Measurements from ENCODE around the gene PODN. TPM values are rescaled to one million over a fixed set of nuclear protein-coding genes. Genes with fewer than 3 reads are reported as not detected.

The PODN gene
- total RNA-seq, 1 experiment from 2014 or later: 0.23 TPM

GRCh38 chr1:53076721-53077598 lies 14.9 kb downstream of the PODN start:
- Histone ChIP-seq H3K27me3 (ENCODE audit: control insufficient read depth, insufficient read depth, low read length) (no peaks in the 10 kb centered on the region), H3K27ac (ENCODE audit: low read length) (no peak overlapping the region), H3K36me3 (ENCODE audit: control insufficient read depth, insufficient read depth, low read length) (no peaks in the 10 kb centered on the region), H3K4me1 (ENCODE audit: control insufficient read depth, insufficient read depth, low read length) (no peaks in the 10 kb centered on the region), H3K4me3 (ENCODE audit: low read depth in 2 of 2, low read length in 2 of 2) (no peak overlapping the region), H3K9me3 (ENCODE audit: control insufficient read depth, insufficient read depth, low read depth, low read length) (no peaks in the 10 kb centered on the region)
- TF ChIP-seq TCF7L2 (IDR thresholded peaks at IDR 0.05; ENCODE audit: low read depth, low read length) (no peak), CTCF (IDR thresholded peaks at IDR 0.05) (no peak), SIN3A (IDR thresholded peaks at IDR 0.05; ENCODE audit: borderline replicate concordance, insufficient read depth, low read depth, low read length) (no peak), POLR2AphosphoS5 (IDR thresholded peaks at IDR 0.05; ENCODE audit: low read depth, low read length) (no peak), REST (IDR thresholded peaks at IDR 0.05; ENCODE audit: insufficient read depth in 1 of 2, low read depth in 2 of 2, low read length in 1 of 2) (no peak)
- intact Hi-C loops (cut with micrococcal nuclease; ENCODE audit: unreplicated experiment) (no loop called here), in situ Hi-C loops (cut with HindIII; ENCODE audit: low pct_unique_long_range_greater_than_20kb, low sequenced_read_pairs) (no loop called here)
- no TSS peak for BruUV-seq (replicated peaks)
- POLR2A ChIA-PET: interaction anchor here (0.6 kb wide), 1 partner anchor 23 kb away, joined by 3 read pairs; no protein-coding TSS in a partner anchor
- ATAC-seq: no peak
- CTCF ChIA-PET: no interaction called here
- no peak for DNase-seq (ENCODE audit: low read depth, low spot score)

GRCh38 chr1:53077599-53077965 lies 15.6 kb downstream of the PODN start:
- no peak for DNase-seq (ENCODE audit: low read depth, low spot score)
- intact Hi-C loops (cut with micrococcal nuclease; ENCODE audit: unreplicated experiment): no loop called here
- BruUV-seq (replicated peaks): no TSS peak
- CTCF ChIA-PET: no interaction called here
- Histone ChIP-seq H3K27ac (ENCODE audit: low read length) (no peak overlapping the region), H3K4me1 (ENCODE audit: control insufficient read depth, insufficient read depth, low read length) (no peaks in the 10 kb centered on the region), H3K4me3 (ENCODE audit: low read depth in 2 of 2, low read length in 2 of 2) (no peak overlapping the region), H3K9me3 (ENCODE audit: control insufficient read depth, insufficient read depth, low read depth, low read length) (no peaks in the 10 kb centered on the region), H3K27me3 (ENCODE audit: control insufficient read depth, insufficient read depth, low read length) (no peaks in the 10 kb centered on the region), H3K36me3 (ENCODE audit: control insufficient read depth, insufficient read depth, low read length) (no peaks in the 10 kb centered on the region)
- no peak for ATAC-seq
- in situ Hi-C loops (cut with HindIII; ENCODE audit: low pct_unique_long_range_greater_than_20kb, low sequenced_read_pairs): no loop called here
- POLR2A ChIA-PET: no interaction called here
- no peak for TF ChIP-seq SIN3A (IDR thresholded peaks at IDR 0.05; ENCODE audit: borderline replicate concordance, insufficient read depth, low read depth, low read length)
- TF ChIP-seq REST (IDR thresholded peaks at IDR 0.05; ENCODE audit: insufficient read depth in 1 of 2, low read depth in 2 of 2, low read length in 1 of 2): no peak

Measured in Panc1 (cell line).